SK-N-SH (cell line): Measurements from ENCODE around the gene ZFYVE19. TPM values are rescaled to one million over a fixed set of nuclear protein-coding genes. Genes with fewer than 3 reads are reported as not detected.

ENCODE experiments used
- CTCF ChIA-PET: fragments of 300-600, 350-600 bp; formaldehyde crosslinking; extraction: SDS; loops from one replicate; lab custom pipeline; 2021; lab: Yijun Ruan, JAX
- POLR2A ChIA-PET: fragments of 350-600 bp; sonication (Branson Sonifier 250); formaldehyde crosslinking; extraction: SDS; loops from one replicate; lab custom pipeline; 2020; ENCODE audit warnings: antibody characterized with exemption, inconsistent platforms; lab: Yijun Ruan, JAX
- DNase-seq: peaks from one replicate; pipeline ENCODE4 v3.0.0; 2012
- H2AFZ ChIP-seq: fragments of 200-600 bp; sonication (generic); 2 replicates; pipeline ENCODE4 v1.8.1; 2016; ENCODE audit warnings: antibody characterized with exemption, mild to moderate bottlenecking, low read depth
- H3F3A ChIP-seq: fragments of 200-600 bp; sonication (generic); replicated peaks from 2 replicates; pipeline ENCODE3; 2016; ENCODE audit warnings: antibody characterized with exemption, mild to moderate bottlenecking; ENCODE audit not compliant: insufficient read depth
- H3K27ac ChIP-seq, 2 experiments: fragments of 200-500 bp in 1 of 2; fragments of 200-600 bp in 1 of 2; sonication (Bioruptor generic) in 1 of 2; sonication (generic), shearing (Covaris generic) in 1 of 2; 2 replicates each; pipeline versions ENCODE4 v1.5.1 to v1.6.1; 2014 to 2016; ENCODE audit warnings: low read depth in 2 of 2, inconsistent platforms in 1 of 2, low read length in 1 of 2, mild to moderate bottlenecking in 1 of 2, mixed read lengths in 1 of 2
- H3K27me3 ChIP-seq: fragments of 200-600 bp; sonication (generic), shearing (Covaris generic); 2 replicates; pipeline ENCODE4 v1.6.1; 2016; ENCODE audit warnings: mixed run types; ENCODE audit not compliant: insufficient read depth
- H3K36me3 ChIP-seq, 2 experiments: fragments of 200-500 bp in 1 of 2; fragments of 200-600 bp in 1 of 2; sonication (Bioruptor generic) in 1 of 2; sonication (generic) in 1 of 2; replicated peaks in 1 of 2; 2 replicates each; pipeline versions ENCODE3 to v1.5.1; 2014 to 2016; ENCODE audit warnings: low read length in 1 of 2, mild to moderate bottlenecking in 1 of 2; ENCODE audit not compliant: insufficient read depth in 2 of 2, control insufficient read depth in 1 of 2
- H3K4me1 ChIP-seq, 2 experiments: fragments of 200-500 bp in 1 of 2; fragments of 200-600 bp in 1 of 2; sonication (Bioruptor generic) in 1 of 2; sonication (generic), shearing (Covaris generic) in 1 of 2; 2 replicates each; pipeline versions ENCODE4 v1.5.1 to v1.6.1; 2014 to 2016; ENCODE audit warnings: low read depth in 1 of 2, low read length in 1 of 2, mixed run types in 1 of 2; ENCODE audit not compliant: insufficient read depth in 2 of 2, control insufficient read depth in 1 of 2
- H3K4me2 ChIP-seq: fragments of 200-600 bp; sonication (generic), shearing (Covaris generic); 2 replicates; pipeline ENCODE4 v1.6.1; 2017; ENCODE audit warnings: mixed run types
- H3K4me3 ChIP-seq, 2 experiments: fragments of 200-500 bp in 1 of 2; fragments of 200-600 bp in 1 of 2; sonication (Bioruptor generic) in 1 of 2; sonication (generic), shearing (Covaris generic) in 1 of 2; 2 replicates each; pipeline versions ENCODE4 v1.5.1 to v1.8.1; 2014 to 2016; ENCODE audit warnings: low read depth in 2 of 2, inconsistent platforms in 1 of 2, low read length in 1 of 2, mild to moderate bottlenecking in 1 of 2, mixed read lengths in 1 of 2, moderate library complexity in 1 of 2
- H3K79me2 ChIP-seq: fragments of 200-600 bp; sonication (generic); 2 replicates; pipeline ENCODE4 v1.8.1; 2017; ENCODE audit warnings: mild to moderate bottlenecking; ENCODE audit not compliant: insufficient read depth
- H3K9ac ChIP-seq: fragments of 200-600 bp; sonication (generic); 2 replicates; pipeline ENCODE4 v1.6.1; 2017; ENCODE audit warnings: mixed run types
- H3K9me2 ChIP-seq: fragments of 200-600 bp; sonication (generic); 2 replicates; pipeline ENCODE4 v1.6.1; 2017; ENCODE audit warnings: mixed run types
- H3K9me3 ChIP-seq: fragments of 200-600 bp; sonication (generic); 2 replicates; pipeline ENCODE4 v1.6.1; 2017; ENCODE audit warnings: mixed run types, mild to moderate bottlenecking, moderate library complexity
- H4K20me1 ChIP-seq: fragments of 200-600 bp; sonication (generic); 2 replicates; pipeline ENCODE4 v1.6.1; 2017; ENCODE audit warnings: mild to moderate bottlenecking, mixed run types; ENCODE audit not compliant: insufficient read depth
- EP300 ChIP-seq, 2 experiments: IDR thresholded peaks; 2 replicates each; pipeline versions ENCODE4 v1.4.0 to v1.6.1; 2012; ENCODE audit warnings: borderline replicate concordance in 1 of 2, low read depth in 1 of 2, low read length in 1 of 2
- IRF3 ChIP-seq: fragments of 150-350 bp; IDR thresholded peaks from 2 replicates; pipeline ENCODE4 v1.6.1; 2016; ENCODE audit warnings: mild to moderate bottlenecking, low read depth, low read length
- MAX ChIP-seq: IDR thresholded peaks from 2 replicates; pipeline ENCODE4 v1.4.0; 2012; ENCODE audit warnings: low read depth
- MXI1 ChIP-seq: IDR thresholded peaks from 2 replicates; pipeline ENCODE4 v1.6.1; 2012; ENCODE audit warnings: mild to moderate bottlenecking, low read depth, low read length, improper control_type of control experiment
- PBX3 ChIP-seq: IDR thresholded peaks from 2 replicates; pipeline ENCODE4; 2012
- SIN3A ChIP-seq: IDR thresholded peaks from 2 replicates; pipeline ENCODE4 v1.6.1; 2012; ENCODE audit warnings: low read depth, mild to moderate bottlenecking, low read length, moderate library complexity, borderline replicate concordance
- TCF12 ChIP-seq: IDR thresholded peaks from 2 replicates; pipeline ENCODE4 v1.4.0; 2012
- USF1 ChIP-seq: IDR thresholded peaks from 2 replicates; pipeline ENCODE4 v1.4.0; 2012; ENCODE audit warnings: low read depth, borderline replicate concordance
- ZBTB33 ChIP-seq: IDR thresholded peaks from 2 replicates; pipeline ENCODE4 v1.4.0; 2012; ENCODE audit warnings: low read depth, borderline replicate concordance
- WGBS: methylation state at CpG from one replicate; pipeline ENCODE4 v1.1.6; 2017; ENCODE audit warnings: low lambda C conversion rate; 5-methylcytosine and 5-hydroxymethylcytosine counted together
- polyA plus RNA-seq, 3 experiments: library from polyadenylated mRNA; depleted of rRNA; stranded (reverse); fragments of >200 nt; gene quantifications; 2 replicates each; pipeline ENCODE4 v1.2.3, GENCODE V29; 2012

The ZFYVE19 gene
- polyA plus RNA-seq, 1 of the 3 experiments (the other 2 are of a cell fraction), result 35.5 TPM

- TF ChIP-seq ZBTB33 (no peak), SIN3A (no peak), IRF3 (no peak)
These were observed 43.7 kb upstream of the ZFYVE19 start (continued) for GRCh38 chr15:40762919-40763800.

- Histone ChIP-seq H3K9ac (no peak within 1 kb of the TSS), H3F3A (peaks cover 12% of the 10 kb centered on the region), H3K9me3 (no peaks in the 10 kb centered on the region), H3K4me3 (no peak within 1 kb of the TSS; a peak in 1 of 4 replicates), H3K4me2 (peak within 1 kb of the TSS; percentile 37; the same call in 1 of the 2 replicates), H3K4me1 (peaks cover 32 to 53% of the 10 kb centered on the region in 2 experiments; a peak in 3 of 4 replicates), H3K27ac (peak within 1 kb of the TSS in 1 of 2 experiments; percentile 34; a peak in 1 of 4 replicates), H3K9me2 (no peaks in the 10 kb centered on the region)
- 59% methylated on average over 27 of the region's 75 CpGs for WGBS
- TF ChIP-seq SIN3A (no peak), TCF12 (no peak)
- TF ChIP-seq, all 33 proteins: peak for 0
- Histone ChIP-seq H3K79me2 (no peaks in the 10 kb centered on the region), H3K27me3 (no peaks in the 10 kb centered on the region), H2AFZ (no peak within 1 kb of the TSS; the same call in 1 of the 2 replicates), H4K20me1 (no peaks in the 10 kb centered on the region), H3K36me3 (peaks cover 0 to 4% of the 10 kb centered on the region in 2 experiments)
- POLR2A ChIA-PET, result no interaction called here
- peak; percentile 67 for DNase-seq
- CTCF ChIA-PET, result interaction anchor here (0.9 to 31.8 kb wide), 4 partner anchors 19 to 110 kb away, joined by 3 to 555 read pairs (median 62); partner anchors contain the start of genes RHOV and RMDN3
These were observed 42.9 kb upstream of the ZFYVE19 start, which contains the start of gene GCHFR for GRCh38 chr15:40763801-40764628. Gene GCHFR (plus strand): TSS chr15:40764068. CDS start chr15:40764181, 113 bp downstream.

- DNase-seq, result no peak
- Histone ChIP-seq H3F3A (peaks cover 12% of the 10 kb centered on the region), H3K4me2 (no peak overlapping the region), H3K36me3 (peaks cover 0 to 4% of the 10 kb centered on the region in 2 experiments), H2AFZ (no peak overlapping the region), H3K4me3 (no peak overlapping the region), H3K27me3 (no peaks in the 10 kb centered on the region), H3K9me2 (no peaks in the 10 kb centered on the region), H4K20me1 (no peaks in the 10 kb centered on the region), H3K9ac (no peak overlapping the region)
- CTCF ChIA-PET, result interaction anchor here (1.4 to 31.8 kb wide), 3 partner anchors 18 to 109 kb away, joined by 5 to 555 read pairs (median 118); partner anchors contain the start of genes RHOV and RMDN3
- 95% methylated on average over 8 of the region's 8 CpGs for WGBS
- POLR2A ChIA-PET, result no interaction called here
- TF ChIP-seq PBX3 (no peak), MAX (no peak), EP300 (IDR thresholded peaks at IDR 0.05; ENCODE audit: borderline replicate concordance in 1 of 2, low read depth in 1 of 2, low read length in 1 of 2) (no peak), USF1 (no peak), MXI1 (no peak)
- TF ChIP-seq, all 33 proteins: peak for 0
- H3K9me3 ChIP-seq, result no peaks in the 10 kb centered on the region
- no peaks in the 10 kb centered on the region for H3K79me2 ChIP-seq
- peaks cover 38 to 59% of the 10 kb centered on the region in 2 experiments; a peak in 3 of 4 replicates for H3K4me1 ChIP-seq
- peak overlapping the region in 1 of 2 experiments; percentile 34; a peak in 1 of 4 replicates for H3K27ac ChIP-seq
These were observed 42.2 kb upstream of the ZFYVE19 start for GRCh38 chr15:40764629-40765103.
